ENCODE results near the gene MBP. TPM values are rescaled to one million over a fixed set of nuclear protein-coding genes. Genes with fewer than 3 reads are reported as not detected.

The MBP gene
- total RNA-seq, 4 donors from 2014 or later, result 23.2 to 34.7 (median 28.2) TPM

- 86 to 92% methylated on average over 8 to 12 of the region's 18 CpGs for WGBS, 2 donors (ENCODE audit: low coverage in 1 of 2)
- no peak overlapping the region for H3K27ac ChIP-seq
- peaks cover 0 to 91% of the 10 kb centered on the region in 2 donors for H3K36me3 ChIP-seq
- no peak for ATAC-seq
- H3K9me3 ChIP-seq, result no peaks in the 10 kb centered on the region
- H3K4me1 ChIP-seq, result no peaks in the 10 kb centered on the region
- TF ChIP-seq POLR2A (IDR thresholded peaks at IDR 0.05) (no peak), POLR2AphosphoS5 (IDR thresholded peaks at IDR 0.05) (no peak), EP300 (IDR thresholded peaks at IDR 0.05) (no peak), CTCF (IDR thresholded peaks at IDR 0.05) (no peak)
- H3K4me3 ChIP-seq, result no peak overlapping the region
- H3K27me3 ChIP-seq, result no peaks in the 10 kb centered on the region
Observed at GRCh38 chr18:76935722-76936337, 196.8 kb downstream of the MBP start.

GRCh38 chr18:76932026-76932819, 200.4 kb downstream of the MBP start:
- Histone ChIP-seq H3K4me1 (no peaks in the 10 kb centered on the region), H3K27ac (no peak overlapping the region), H3K27me3 (no peaks in the 10 kb centered on the region), H3K36me3 (peaks cover 2 to 96% of the 10 kb centered on the region in 2 donors), H3K4me3 (no peak overlapping the region), H3K9me3 (no peaks in the 10 kb centered on the region)
- ATAC-seq, result no peak
- 53 to 85% methylated on average over 11 of the region's 11 CpGs for WGBS, 2 donors (ENCODE audit: low coverage in 1 of 2)
- TF ChIP-seq EP300 (IDR thresholded peaks at IDR 0.05) (no peak), CTCF (IDR thresholded peaks at IDR 0.05) (no peak), POLR2A (IDR thresholded peaks at IDR 0.05) (no peak), POLR2AphosphoS5 (IDR thresholded peaks at IDR 0.05) (no peak)

GRCh38 chr18:76931171-76931570, 201.4 kb downstream of the MBP start:
- Histone ChIP-seq H3K27ac (no peak overlapping the region), H3K4me3 (no peak overlapping the region), H3K36me3 (peaks cover 3 to 90% of the 10 kb centered on the region in 2 donors), H3K4me1 (no peaks in the 10 kb centered on the region), H3K9me3 (no peaks in the 10 kb centered on the region), H3K27me3 (no peaks in the 10 kb centered on the region)
- no peak for ATAC-seq
- TF ChIP-seq POLR2AphosphoS5 (IDR thresholded peaks at IDR 0.05) (no peak), POLR2A (IDR thresholded peaks at IDR 0.05) (no peak), CTCF (IDR thresholded peaks at IDR 0.05) (no peak), EP300 (IDR thresholded peaks at IDR 0.05) (no peak)
- WGBS, 2 donors (ENCODE audit: low coverage in 1 of 2), result 88 to 94% methylated on average over 6 of the region's 6 CpGs

Other genes with a start within 250 kb of the MBP start
- under 1 TPM; 0.12 to 0.62 (median 0.31) TPM for gene GALR1, start 117.1 kb upstream of the MBP start, total RNA-seq